Cardiac fibroblast (primary cell): Measurements from ENCODE around the gene SLC6A15.

Source experiments
- DNase-seq, 2 donors: peaks; one replicate each; pipeline versions ENCODE4 v3.0.0 to v3.0.0-alpha.2; 2010; ENCODE audit warnings: low read depth in 2 of 2
- H3K4me3 ChIP-seq, 2 donors: replicated peaks in 1 of 2; 1 replicate in 1 of 2; 2 replicates in 1 of 2; pipeline ENCODE4 v1.5.1; 2011; ENCODE audit warnings: low read depth in 2 of 2, low read length in 2 of 2, mild to moderate bottlenecking in 2 of 2, moderate library complexity in 1 of 2
- CTCF ChIP-seq: IDR thresholded peaks from one replicate; pipeline ENCODE4 v1.5.1; 2011; ENCODE audit warnings: low read depth, mild to moderate bottlenecking, low read length, inconsistent platforms

SLC6A15 gene

DNA sequence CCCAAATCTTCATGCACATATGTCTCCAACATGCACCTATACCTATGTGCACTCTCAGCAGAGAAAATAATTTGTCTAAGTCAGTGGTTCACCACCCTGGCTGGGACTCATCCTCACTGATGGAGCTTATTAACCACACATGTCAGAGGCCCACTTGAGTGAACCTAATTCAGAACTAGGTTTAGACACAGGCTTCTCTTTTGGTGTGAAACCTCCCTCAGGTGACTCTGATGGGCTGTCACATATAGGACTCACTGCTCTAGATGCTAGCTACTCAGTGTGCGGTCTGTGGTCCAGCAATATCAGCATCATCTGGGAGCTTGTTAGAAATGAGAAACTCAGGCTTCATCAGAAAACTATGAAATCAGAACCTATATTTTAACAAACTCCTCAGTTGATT, 85.7 kb downstream of the SLC6A15 start:
- TF ChIP-seq CTCF = no peak
- no peak overlapping the region for H3K4me3 ChIP-seq
- no peak for DNase-seq

DNA sequence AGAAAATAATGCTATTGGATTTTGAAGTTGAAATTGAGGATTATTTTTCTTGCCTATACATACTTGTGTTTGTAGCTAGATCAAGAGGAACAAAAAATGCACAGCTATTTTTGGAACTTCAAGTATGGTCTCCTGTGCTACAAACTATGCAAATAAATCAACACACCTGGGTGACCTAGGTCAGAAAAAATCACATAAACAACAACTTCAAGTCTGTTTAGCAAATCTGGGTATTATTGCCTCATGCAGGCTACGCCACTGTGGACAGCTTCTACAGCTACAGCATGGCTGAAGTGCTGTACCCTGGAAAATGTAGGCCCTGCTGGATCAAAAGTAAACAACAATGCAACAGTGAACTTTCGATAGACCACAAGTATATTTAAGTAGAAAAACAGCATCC, 87.5 kb downstream of the SLC6A15 start:
- H3K4me3 ChIP-seq = no peak overlapping the region
- TF ChIP-seq CTCF = no peak
- no peak for DNase-seq

GRCh38 chr12:84822525-84822924, 90.1 kb downstream of the SLC6A15 start:
- DNase-seq = peak in 1 of 2 donors; percentile 5
- no peak for TF ChIP-seq CTCF
- H3K4me3 ChIP-seq = no peak overlapping the region

GRCh38 chr12:84816916-84817695, 95.5 kb downstream of the SLC6A15 start:
- DNase-seq = no peak
- no peak overlapping the region for H3K4me3 ChIP-seq
- TF ChIP-seq CTCF = no peak

- H3K4me3 ChIP-seq = no peak overlapping the region
- peak in 1 of 2 donors; percentile 6 for DNase-seq
- TF ChIP-seq CTCF = no peak
Measured at GRCh38 chr12:84814664-84815245, 97.8 kb downstream of the SLC6A15 start.

DNA sequence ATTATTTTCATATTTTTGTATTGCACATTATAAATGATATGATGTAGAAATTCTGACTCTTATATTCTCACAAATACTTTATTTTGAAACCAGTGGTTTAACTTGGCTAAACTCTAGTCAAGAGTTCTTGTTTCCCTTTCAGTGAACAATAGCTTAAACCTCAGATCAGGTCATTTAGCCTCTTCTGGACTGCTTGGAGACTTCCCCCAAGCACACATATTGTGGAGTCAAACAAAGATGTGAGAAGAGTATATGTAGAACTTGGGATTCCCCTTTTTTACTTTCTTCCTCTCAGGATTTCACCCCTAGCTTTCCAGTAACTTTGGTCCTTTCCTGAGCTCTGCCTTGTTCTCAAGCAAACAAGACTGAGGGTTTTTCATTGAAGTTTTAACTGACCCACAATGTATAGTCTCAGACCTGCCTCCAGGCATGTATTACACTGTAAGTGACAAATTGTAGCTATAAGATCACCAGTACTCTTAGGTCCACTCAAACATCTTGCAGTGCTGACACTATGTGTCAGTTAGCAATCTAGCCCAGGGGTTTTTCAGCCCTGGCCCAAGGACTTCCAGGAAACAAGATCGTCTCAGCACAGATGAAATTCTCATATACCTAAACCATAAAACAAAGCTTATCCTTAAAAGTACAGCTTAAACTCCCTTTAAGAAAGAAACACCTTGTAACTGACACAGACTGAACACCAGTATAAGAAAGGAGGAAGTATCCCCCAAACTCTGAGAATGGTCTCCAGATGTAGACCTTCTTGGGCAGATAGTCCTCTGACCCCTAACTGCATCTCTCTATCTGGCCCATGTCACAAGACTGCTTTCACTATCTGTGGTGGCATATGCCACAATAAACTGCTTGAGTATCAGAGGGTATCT, 98.6 kb downstream of the SLC6A15 start:
- no peak for TF ChIP-seq CTCF
- DNase-seq = no peak
- no peak overlapping the region for H3K4me3 ChIP-seq
